Retinal pigment epithelial cell (primary cell): Measurements from ENCODE around the gene LY6G6C.

Experiments used
- DNase-seq: peaks from one replicate; pipeline ENCODE4 v3.0.0-alpha.2; 2010; ENCODE audit warnings: low read depth
- H3K4me3 ChIP-seq: 2 replicates; pipeline ENCODE4 v1.5.1; 2011; ENCODE audit warnings: mild to moderate bottlenecking, low read length, control low read depth, moderate library complexity
- TF ChIP-seq, protein P1 (sequence below): conservative IDR thresholded peaks from 2 replicates; pipeline ENCODE4 v1.5.1; 2011; ENCODE audit warnings: low read depth, low read length, control low read depth, inconsistent platforms

LY6G6C gene

GRCh38 chr6:31758281-31758680 lies 36.7 kb upstream of the LY6G6C start:
- no peak overlapping the region for H3K4me3 ChIP-seq
- TF ChIP-seq, protein P1, sequence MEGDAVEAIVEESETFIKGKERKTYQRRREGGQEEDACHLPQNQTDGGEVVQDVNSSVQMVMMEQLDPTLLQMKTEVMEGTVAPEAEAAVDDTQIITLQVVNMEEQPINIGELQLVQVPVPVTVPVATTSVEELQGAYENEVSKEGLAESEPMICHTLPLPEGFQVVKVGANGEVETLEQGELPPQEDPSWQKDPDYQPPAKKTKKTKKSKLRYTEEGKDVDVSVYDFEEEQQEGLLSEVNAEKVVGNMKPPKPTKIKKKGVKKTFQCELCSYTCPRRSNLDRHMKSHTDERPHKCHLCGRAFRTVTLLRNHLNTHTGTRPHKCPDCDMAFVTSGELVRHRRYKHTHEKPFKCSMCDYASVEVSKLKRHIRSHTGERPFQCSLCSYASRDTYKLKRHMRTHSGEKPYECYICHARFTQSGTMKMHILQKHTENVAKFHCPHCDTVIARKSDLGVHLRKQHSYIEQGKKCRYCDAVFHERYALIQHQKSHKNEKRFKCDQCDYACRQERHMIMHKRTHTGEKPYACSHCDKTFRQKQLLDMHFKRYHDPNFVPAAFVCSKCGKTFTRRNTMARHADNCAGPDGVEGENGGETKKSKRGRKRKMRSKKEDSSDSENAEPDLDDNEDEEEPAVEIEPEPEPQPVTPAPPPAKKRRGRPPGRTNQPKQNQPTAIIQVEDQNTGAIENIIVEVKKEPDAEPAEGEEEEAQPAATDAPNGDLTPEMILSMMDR: no peak
- no peak for DNase-seq

DNA sequence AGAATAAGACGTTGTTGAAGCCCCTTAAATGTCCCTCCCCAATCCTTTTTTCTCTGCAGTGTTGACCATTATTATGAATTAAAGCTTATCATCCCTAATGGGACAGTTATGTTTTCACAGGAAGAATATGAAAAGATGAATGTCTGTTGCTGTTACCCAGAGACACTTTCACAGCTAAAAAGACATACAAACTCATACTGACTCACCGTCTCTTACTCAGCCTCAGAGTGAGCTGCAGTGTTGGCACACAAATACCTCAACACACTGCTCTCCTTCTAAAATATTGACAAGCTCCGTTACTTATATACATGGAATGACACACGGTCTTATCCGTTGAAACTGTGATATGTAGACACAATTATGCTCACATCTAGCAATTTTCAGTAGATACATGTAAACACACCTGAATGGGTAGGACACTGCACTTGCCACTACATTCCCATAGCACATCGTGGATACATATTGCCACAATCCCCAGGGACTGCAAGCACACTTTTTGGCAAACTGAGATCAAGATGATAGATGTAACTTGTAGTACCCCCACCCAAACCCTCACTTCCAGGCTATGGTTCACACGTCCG lies 31.3 kb upstream of the LY6G6C start:
- DNase-seq: no peak
- TF ChIP-seq, protein P1: no peak
- H3K4me3 ChIP-seq: no peak overlapping the region

DNA sequence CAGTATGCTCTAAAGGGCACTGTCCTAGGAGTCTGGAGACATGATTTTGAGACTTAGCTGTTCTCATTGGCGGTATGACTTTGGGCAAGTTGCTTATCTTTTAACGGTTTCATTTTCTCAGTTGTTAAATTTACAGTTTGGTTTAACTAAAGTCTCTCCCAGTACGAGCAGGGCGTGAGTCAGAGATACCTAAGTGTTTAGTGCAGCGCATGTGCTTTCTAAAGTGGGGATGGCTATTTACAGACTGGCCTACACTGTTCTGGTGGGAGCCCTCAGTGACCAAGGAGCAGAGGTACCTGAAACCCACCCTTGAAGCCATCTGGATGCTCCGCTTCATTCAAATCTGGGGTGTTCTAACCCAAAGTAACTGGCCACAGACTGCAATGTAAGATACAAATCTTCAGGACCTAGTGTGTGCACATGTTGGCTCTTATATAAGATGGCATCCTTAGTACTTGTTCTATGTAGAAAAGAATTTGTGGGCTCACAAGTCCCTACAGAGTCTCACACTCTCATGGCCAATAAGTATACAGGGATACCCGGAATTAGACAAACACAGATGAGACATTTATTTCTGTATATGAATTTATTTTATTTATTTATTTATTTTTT lies 29.0 kb upstream of the LY6G6C start:
- no peak for DNase-seq
- TF ChIP-seq, protein P1: no peak

GRCh38 chr6:31749301-31750036 lies 27.9 kb upstream of the LY6G6C start:
- DNase-seq: no peak
- TF ChIP-seq, protein P1: no peak
- no peak overlapping the region for H3K4me3 ChIP-seq

More for the DNA sequence above, 29.0 kb upstream of the LY6G6C start:
- H3K4me3 ChIP-seq: no peak overlapping the region

- TF ChIP-seq, protein P1: no peak
- H3K4me3 ChIP-seq: no peak overlapping the region
- DNase-seq: no peak
Measured at GRCh38 chr6:31744422-31744821, 22.9 kb upstream of the LY6G6C start.

DNA sequence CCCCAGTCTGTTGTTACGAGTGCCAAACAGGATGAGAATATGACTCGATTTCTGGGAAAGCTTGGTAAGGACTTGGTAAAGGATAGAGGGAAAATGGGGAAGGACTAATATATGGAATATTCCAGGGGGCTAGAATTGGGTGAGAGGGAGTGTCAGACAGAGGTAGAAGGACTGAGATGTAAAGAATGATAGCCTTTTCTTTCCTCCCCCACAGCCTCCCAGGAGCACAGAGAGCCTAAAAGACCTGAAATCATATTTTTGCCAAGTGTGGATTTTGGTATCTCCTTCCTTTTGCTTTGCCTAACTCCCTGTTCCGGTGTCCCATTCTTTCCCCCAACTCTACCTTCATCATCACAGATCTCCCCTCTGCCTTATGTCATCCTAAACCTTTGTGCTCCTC lies 21.3 kb upstream of the LY6G6C start:
- TF ChIP-seq, protein P1: no peak

More for the DNA sequence above, 21.3 kb upstream of the LY6G6C start:
- DNase-seq: no peak
- no peak overlapping the region for H3K4me3 ChIP-seq
